Duodenal mucosa (tissue), 2 donors: Measurements from ENCODE around the gene TBC1D30.
"Not testable (repeated sequence)": the region's sequence is repeated elsewhere in the genome, so short reads cannot be mapped to it uniquely, and the experiment has no call there.

Experiments
- H3K27ac ChIP-seq: one replicate; pipeline ENCODE4 v1.7.0; 2013; ENCODE audit warnings: low read depth, low read length
- H3K27me3 ChIP-seq, 2 donors: one replicate each; pipeline ENCODE4 v1.7.0; 2013; ENCODE audit warnings: low read length in 2 of 2, control low read depth in 1 of 2; ENCODE audit not compliant: insufficient read depth in 2 of 2, control insufficient read depth in 1 of 2
- H3K36me3 ChIP-seq, 2 donors: one replicate each; pipeline ENCODE4 v1.7.0; 2013; ENCODE audit warnings: low read length in 2 of 2, control low read depth in 1 of 2; ENCODE audit not compliant: insufficient read depth in 2 of 2, control insufficient read depth in 1 of 2
- H3K4me1 ChIP-seq, 2 donors: one replicate each; pipeline ENCODE4 v1.7.0; 2013; ENCODE audit warnings: low read length in 2 of 2, control low read depth in 1 of 2; ENCODE audit not compliant: insufficient read depth in 2 of 2, control insufficient read depth in 1 of 2
- H3K4me3 ChIP-seq, 2 donors: one replicate each; pipeline ENCODE4 v1.7.0; 2013; ENCODE audit warnings: low read length in 2 of 2, low read depth in 1 of 2
- H3K9ac ChIP-seq, 2 donors: one replicate each; pipeline ENCODE4 v1.7.0; 2013; ENCODE audit warnings: low read length in 2 of 2, low read depth in 1 of 2
- H3K9me3 ChIP-seq, 2 donors: one replicate each; pipeline ENCODE4 v1.7.0; 2013; ENCODE audit warnings: low read length in 2 of 2, control low read depth in 1 of 2; ENCODE audit not compliant: control insufficient read depth in 1 of 2

TBC1D30 gene

GRCh38 chr12:64824500-64825142 is at the start of gene TBC1D30:
TSS of gene TBC1D30 (plus strand) at chr12:64824647. CDS start at chr12:64824880, 233 bp downstream.
- Histone ChIP-seq H3K9me3 (no peaks in the 10 kb centered on the region), H3K36me3 (peaks cover 0 to 5% of the 10 kb centered on the region in 2 donors), H3K4me1 (peaks cover 0 to 24% of the 10 kb centered on the region in 2 donors), H3K27ac (no peak within 1 kb of the TSS), H3K27me3 (peaks cover 23 to 40% of the 10 kb centered on the region in 2 donors), H3K9ac (no peak within 1 kb of the TSS), H3K4me3 (peak within 1 kb of the TSS; percentile 49 to 63)

- not testable (repeated sequence) for H3K36me3 ChIP-seq, H3K4me3 ChIP-seq, H3K27ac ChIP-seq, H3K9ac ChIP-seq, H3K27me3 ChIP-seq
- Histone ChIP-seq H3K4me1 (peaks cover 0 to 12% of the 10 kb centered on the region in 2 donors), H3K9me3 (peaks cover 3 to 16% of the 10 kb centered on the region in 2 donors)
Observed at GRCh38 chr12:64775147-64775736, 49.2 kb upstream of the TBC1D30 start.

GRCh38 chr12:64779354-64779974 is 45.0 kb upstream of the TBC1D30 start:
- peaks cover 6 to 14% of the 10 kb centered on the region in 2 donors for H3K4me1 ChIP-seq
- peaks cover 3 to 8% of the 10 kb centered on the region in 2 donors for H3K27me3 ChIP-seq
- no peaks in the 10 kb centered on the region for H3K36me3 ChIP-seq
- H3K4me3 ChIP-seq = peak overlapping the region; percentile 36 to 83
- peak overlapping the region; percentile 21 to 75 for H3K9ac ChIP-seq
- H3K27ac ChIP-seq = peak overlapping the region; percentile 55
- peaks cover 3 to 10% of the 10 kb centered on the region in 2 donors for H3K9me3 ChIP-seq

GRCh38 chr12:64780132-64780530 is 44.3 kb upstream of the TBC1D30 start:
- Histone ChIP-seq H3K27ac (peak overlapping the region; percentile 80), H3K4me3 (peak overlapping the region; percentile 73 to 83), H3K9ac (peak overlapping the region; percentile 67 to 75)

GRCh38 chr12:64780531-64781279 is 43.7 kb upstream of the TBC1D30 start:
- Histone ChIP-seq H3K4me3 (peak overlapping the region; percentile 73 to 83), H3K9ac (peak overlapping the region; percentile 67 to 75), H3K4me1 (peaks cover 6 to 14% of the 10 kb centered on the region in 2 donors), H3K9me3 (peaks cover 0 to 4% of the 10 kb centered on the region in 2 donors), H3K27ac (peak overlapping the region; percentile 80), H3K36me3 (no peaks in the 10 kb centered on the region), H3K27me3 (peaks cover 3 to 8% of the 10 kb centered on the region in 2 donors)

More at GRCh38 chr12:64780132-64780530, 44.3 kb upstream of the TBC1D30 start:
- H3K36me3 ChIP-seq = no peaks in the 10 kb centered on the region
- H3K9me3 ChIP-seq = peaks cover under 1 to 10% of the 10 kb centered on the region in 2 donors
- H3K4me1 ChIP-seq = peaks cover 6 to 14% of the 10 kb centered on the region in 2 donors
- H3K27me3 ChIP-seq = peaks cover 3 to 8% of the 10 kb centered on the region in 2 donors

GRCh38 chr12:64781280-64782190 is 42.9 kb upstream of the TBC1D30 start:
- Histone ChIP-seq H3K9ac (peak overlapping the region; percentile 67 to 75), H3K4me3 (peak overlapping the region; percentile 73 to 83), H3K4me1 (peaks cover 6 to 14% of the 10 kb centered on the region in 2 donors), H3K36me3 (no peaks in the 10 kb centered on the region), H3K27ac (peak overlapping the region; percentile 44), H3K9me3 (no peaks in the 10 kb centered on the region), H3K27me3 (peaks cover 3 to 8% of the 10 kb centered on the region in 2 donors)

GRCh38 chr12:64782191-64782876 is 42.1 kb upstream of the TBC1D30 start:
- H3K27ac ChIP-seq = no peak overlapping the region
- peak overlapping the region; percentile 67 to 75 for H3K9ac ChIP-seq
- H3K4me3 ChIP-seq = peak overlapping the region; percentile 73 to 83
- H3K36me3 ChIP-seq = peaks cover 0 to 2% of the 10 kb centered on the region in 2 donors
- peaks cover 3 to 8% of the 10 kb centered on the region in 2 donors for H3K27me3 ChIP-seq
- no peaks in the 10 kb centered on the region for H3K9me3 ChIP-seq
- peaks cover 6 to 14% of the 10 kb centered on the region in 2 donors for H3K4me1 ChIP-seq

GRCh38 chr12:64785838-64786237 is 38.6 kb upstream of the TBC1D30 start:
- Histone ChIP-seq H3K4me3 (no peak overlapping the region), H3K27me3 (peaks cover 3 to 8% of the 10 kb centered on the region in 2 donors), H3K27ac (no peak overlapping the region), H3K36me3 (peaks cover 0 to 3% of the 10 kb centered on the region in 2 donors), H3K4me1 (peaks cover 0 to 6% of the 10 kb centered on the region in 2 donors), H3K9ac (no peak overlapping the region), H3K9me3 (no peaks in the 10 kb centered on the region)

- H3K36me3 ChIP-seq = peaks cover 0 to 3% of the 10 kb centered on the region in 2 donors
- H3K9ac ChIP-seq = no peak overlapping the region
- H3K4me1 ChIP-seq = no peaks in the 10 kb centered on the region
- no peak overlapping the region for H3K4me3 ChIP-seq
- no peaks in the 10 kb centered on the region for H3K9me3 ChIP-seq
- H3K27ac ChIP-seq = no peak overlapping the region
- no peaks in the 10 kb centered on the region for H3K27me3 ChIP-seq
Observed at GRCh38 chr12:64790166-64790565, 34.3 kb upstream of the TBC1D30 start.
